Neural cell (in vitro differentiated cells): ENCODE data around the gene FBXO42. TPM values are rescaled to one million over a fixed set of nuclear protein-coding genes. Genes with fewer than 3 reads are reported as not detected.

Experiments
- H2AFZ ChIP-seq: fragments of 200-600, 300-800 bp; sonication (generic), shearing (Covaris generic); 2 replicates; pipeline ENCODE4 v1.6.0; 2014; ENCODE audit warnings: low read depth, mild to moderate bottlenecking, antibody characterized with exemption, low read length, moderate library complexity
- H3F3A ChIP-seq: fragments of 200-600 bp; shearing (Covaris generic); 2 replicates; pipeline ENCODE4 v1.6.1; 2016; ENCODE audit warnings: mild to moderate bottlenecking, moderate library complexity, mixed read lengths, antibody characterized with exemption, low read length; ENCODE audit not compliant: insufficient read depth, poor library complexity, severe bottlenecking
- H3K27ac ChIP-seq: fragments of 200-600, 300-800 bp; sonication (generic), shearing (Covaris generic); 2 replicates; pipeline ENCODE4 v1.5.1; 2014; ENCODE audit warnings: mild to moderate bottlenecking, low read length, moderate library complexity
- H3K27me3 ChIP-seq: fragments of 300-800, 200-600 bp; sonication (generic), shearing (Covaris generic); 2 replicates; pipeline ENCODE4 v1.6.0; 2014; ENCODE audit warnings: mild to moderate bottlenecking, low read depth, low read length, moderate library complexity; ENCODE audit not compliant: insufficient read depth
- H3K36me3 ChIP-seq: fragments of 300-800, 200-600 bp; sonication (generic), shearing (Covaris generic); 2 replicates; pipeline ENCODE4 v1.5.1; 2014; ENCODE audit warnings: mild to moderate bottlenecking, antibody characterized with exemption, low read length, moderate library complexity; ENCODE audit not compliant: insufficient read depth
- H3K4me2 ChIP-seq: fragments of 300-800, 200-600 bp; sonication (generic), shearing (Covaris generic); 2 replicates; pipeline ENCODE4 v1.6.0; 2014; ENCODE audit warnings: mild to moderate bottlenecking, low read length
- H3K4me3 ChIP-seq: fragments of 300-800, 200-600 bp; sonication (generic), shearing (Covaris generic); 2 replicates; pipeline ENCODE4 v1.5.1; 2014; ENCODE audit warnings: mild to moderate bottlenecking, low read length, moderate library complexity
- H3K79me2 ChIP-seq: fragments of 200-600 bp; shearing (Covaris generic); replicated peaks from 2 replicates; pipeline ENCODE4 v1.6.0; 2014; ENCODE audit warnings: mild to moderate bottlenecking, low read length, moderate library complexity; ENCODE audit not compliant: insufficient read depth
- H3K9ac ChIP-seq: fragments of 300-800, 200-600 bp; sonication (generic), shearing (Covaris generic); 2 replicates; pipeline ENCODE4 v1.6.1; 2016; ENCODE audit warnings: mild to moderate bottlenecking, low read length, mixed read lengths
- H3K9me2 ChIP-seq: fragments of 200-600 bp; shearing (Covaris generic); 2 replicates; pipeline ENCODE4 v1.6.1; 2016; ENCODE audit warnings: mild to moderate bottlenecking, low read length, mixed read lengths; ENCODE audit not compliant: insufficient read depth
- H3K9me3 ChIP-seq: fragments of 200-600, 300-800 bp; sonication (generic), shearing (Covaris generic); 2 replicates; pipeline ENCODE4 v1.6.1; 2016; ENCODE audit warnings: mild to moderate bottlenecking, mixed run types, low read length, moderate library complexity, mixed read lengths
- H4K20me1 ChIP-seq: fragments of 200-600 bp; shearing (Covaris generic); 2 replicates; pipeline ENCODE4 v1.6.1; 2016; ENCODE audit warnings: mild to moderate bottlenecking, mixed run types; ENCODE audit not compliant: insufficient read depth
- CTCF ChIP-seq: fragments of 450-650 bp; IDR thresholded peaks from 2 replicates; pipeline ENCODE4 v1.5.1; 2014; ENCODE audit warnings: antibody characterized with exemption, mild to moderate bottlenecking, moderate library complexity; ENCODE audit not compliant: poor library complexity, severe bottlenecking
- EP300 ChIP-seq: fragments of 450-650 bp; conservative IDR thresholded peaks from 2 replicates; pipeline ENCODE4 v1.6.1; 2014; ENCODE audit warnings: antibody characterized with exemption, mild to moderate bottlenecking, moderate library complexity; ENCODE audit not compliant: poor library complexity, severe bottlenecking
- EZH2 ChIP-seq: fragments of 200-600, 300-800 bp; shearing (Covaris generic), sonication (generic); IDR thresholded peaks from 2 replicates; pipeline ENCODE4 v1.6.1; 2014; ENCODE audit warnings: antibody characterized with exemption, low read length, borderline replicate concordance, mild to moderate bottlenecking; ENCODE audit not compliant: insufficient read depth, poor library complexity, severe bottlenecking
- MXI1 ChIP-seq: fragments of 450-650 bp; conservative IDR thresholded peaks from 2 replicates; pipeline ENCODE4 v1.6.1; 2014; ENCODE audit warnings: antibody characterized with exemption, mild to moderate bottlenecking; ENCODE audit not compliant: poor library complexity, severe bottlenecking
- POLR2AphosphoS5 ChIP-seq: IDR thresholded peaks from 2 replicates; pipeline ENCODE4 v1.6.1; 2012
- RAD21 ChIP-seq: fragments of 450-650 bp; conservative IDR thresholded peaks from 2 replicates; pipeline ENCODE4 v1.6.1; 2014; ENCODE audit warnings: antibody characterized with exemption, mild to moderate bottlenecking, moderate library complexity
- REST ChIP-seq: IDR thresholded peaks from 2 replicates; pipeline ENCODE4 v1.6.1; 2012; ENCODE audit warnings: borderline replicate concordance
- SMC3 ChIP-seq: fragments of 450-650 bp; conservative IDR thresholded peaks from 2 replicates; pipeline ENCODE4 v1.6.1; 2014; ENCODE audit warnings: antibody characterized with exemption, mild to moderate bottlenecking, moderate library complexity; ENCODE audit not compliant: poor library complexity
- TAF1 ChIP-seq: IDR thresholded peaks from 2 replicates; pipeline ENCODE4 v1.6.1; 2012; ENCODE audit warnings: low read depth
- polyA plus RNA-seq: library from polyadenylated mRNA; depleted of rRNA; stranded (reverse); fragments of >200 nt; gene quantifications from 2 replicates; pipeline ENCODE4 v1.2.3, GENCODE V29; 2014

Gene FBXO42
- polyA plus RNA-seq, 1 donor from 2014 or later = 30.1 TPM

- Histone ChIP-seq H3K27me3 (no peaks in the 10 kb centered on the region), H3K9ac (no peak overlapping the region), H3K79me2 (peaks cover 51% of the 10 kb centered on the region), H3K4me3 (no peak overlapping the region), H3K4me2 (no peak overlapping the region), H3K9me3 (no peaks in the 10 kb centered on the region), H2AFZ (no peak overlapping the region), H3K27ac (no peak overlapping the region), H3K36me3 (no peaks in the 10 kb centered on the region), H3K9me2 (no peaks in the 10 kb centered on the region), H4K20me1 (no peaks in the 10 kb centered on the region), H3F3A (no peaks in the 10 kb centered on the region)
- TF ChIP-seq EZH2 (no peak), REST (no peak), EP300 (no peak), MXI1 (no peak), RAD21 (no peak), CTCF (no peak), SMC3 (no peak), TAF1 (no peak), POLR2AphosphoS5 (no peak)
These were observed 31.6 kb upstream of the FBXO42 start for GRCh38 chr1:16383888-16384287.

- Histone ChIP-seq H3K9me2 (no peaks in the 10 kb centered on the region), H3F3A (no peaks in the 10 kb centered on the region), H4K20me1 (no peaks in the 10 kb centered on the region), H3K79me2 (peaks cover 53% of the 10 kb centered on the region), H3K4me3 (no peak overlapping the region), H3K9me3 (no peaks in the 10 kb centered on the region), H3K27me3 (no peaks in the 10 kb centered on the region), H3K4me2 (no peak overlapping the region), H3K9ac (no peak overlapping the region), H3K36me3 (no peaks in the 10 kb centered on the region), H3K27ac (no peak overlapping the region), H2AFZ (no peak overlapping the region)
- TF ChIP-seq CTCF (no peak), SMC3 (no peak), TAF1 (no peak), MXI1 (no peak), EZH2 (no peak), POLR2AphosphoS5 (no peak), REST (no peak), EP300 (no peak)
These were observed 28.6 kb upstream of the FBXO42 start for GRCh38 chr1:16380868-16381267.
